Head of caudate nucleus (tissue), 42 donors: Measurements from ENCODE around the gene NLRP14.

Source experiments
- DNase-seq, 42 donors: peaks; one replicate each; pipeline versions ENCODE4 v3.0.0 to v3.0.0-alpha.2; 2020 to 2021; ENCODE audit warnings: mixed read lengths in 7 of 42
- intact Hi-C: fragments of 100-400 bp; cut with DNase I; formaldehyde crosslinking; loops from one replicate; pipeline ENCODE4 v1.15.0; 2022

NLRP14 gene, protein sequence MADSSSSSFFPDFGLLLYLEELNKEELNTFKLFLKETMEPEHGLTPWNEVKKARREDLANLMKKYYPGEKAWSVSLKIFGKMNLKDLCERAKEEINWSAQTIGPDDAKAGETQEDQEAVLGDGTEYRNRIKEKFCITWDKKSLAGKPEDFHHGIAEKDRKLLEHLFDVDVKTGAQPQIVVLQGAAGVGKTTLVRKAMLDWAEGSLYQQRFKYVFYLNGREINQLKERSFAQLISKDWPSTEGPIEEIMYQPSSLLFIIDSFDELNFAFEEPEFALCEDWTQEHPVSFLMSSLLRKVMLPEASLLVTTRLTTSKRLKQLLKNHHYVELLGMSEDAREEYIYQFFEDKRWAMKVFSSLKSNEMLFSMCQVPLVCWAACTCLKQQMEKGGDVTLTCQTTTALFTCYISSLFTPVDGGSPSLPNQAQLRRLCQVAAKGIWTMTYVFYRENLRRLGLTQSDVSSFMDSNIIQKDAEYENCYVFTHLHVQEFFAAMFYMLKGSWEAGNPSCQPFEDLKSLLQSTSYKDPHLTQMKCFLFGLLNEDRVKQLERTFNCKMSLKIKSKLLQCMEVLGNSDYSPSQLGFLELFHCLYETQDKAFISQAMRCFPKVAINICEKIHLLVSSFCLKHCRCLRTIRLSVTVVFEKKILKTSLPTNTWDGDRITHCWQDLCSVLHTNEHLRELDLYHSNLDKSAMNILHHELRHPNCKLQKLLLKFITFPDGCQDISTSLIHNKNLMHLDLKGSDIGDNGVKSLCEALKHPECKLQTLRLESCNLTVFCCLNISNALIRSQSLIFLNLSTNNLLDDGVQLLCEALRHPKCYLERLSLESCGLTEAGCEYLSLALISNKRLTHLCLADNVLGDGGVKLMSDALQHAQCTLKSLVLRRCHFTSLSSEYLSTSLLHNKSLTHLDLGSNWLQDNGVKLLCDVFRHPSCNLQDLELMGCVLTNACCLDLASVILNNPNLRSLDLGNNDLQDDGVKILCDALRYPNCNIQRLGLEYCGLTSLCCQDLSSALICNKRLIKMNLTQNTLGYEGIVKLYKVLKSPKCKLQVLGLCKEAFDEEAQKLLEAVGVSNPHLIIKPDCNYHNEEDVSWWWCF

DNA sequence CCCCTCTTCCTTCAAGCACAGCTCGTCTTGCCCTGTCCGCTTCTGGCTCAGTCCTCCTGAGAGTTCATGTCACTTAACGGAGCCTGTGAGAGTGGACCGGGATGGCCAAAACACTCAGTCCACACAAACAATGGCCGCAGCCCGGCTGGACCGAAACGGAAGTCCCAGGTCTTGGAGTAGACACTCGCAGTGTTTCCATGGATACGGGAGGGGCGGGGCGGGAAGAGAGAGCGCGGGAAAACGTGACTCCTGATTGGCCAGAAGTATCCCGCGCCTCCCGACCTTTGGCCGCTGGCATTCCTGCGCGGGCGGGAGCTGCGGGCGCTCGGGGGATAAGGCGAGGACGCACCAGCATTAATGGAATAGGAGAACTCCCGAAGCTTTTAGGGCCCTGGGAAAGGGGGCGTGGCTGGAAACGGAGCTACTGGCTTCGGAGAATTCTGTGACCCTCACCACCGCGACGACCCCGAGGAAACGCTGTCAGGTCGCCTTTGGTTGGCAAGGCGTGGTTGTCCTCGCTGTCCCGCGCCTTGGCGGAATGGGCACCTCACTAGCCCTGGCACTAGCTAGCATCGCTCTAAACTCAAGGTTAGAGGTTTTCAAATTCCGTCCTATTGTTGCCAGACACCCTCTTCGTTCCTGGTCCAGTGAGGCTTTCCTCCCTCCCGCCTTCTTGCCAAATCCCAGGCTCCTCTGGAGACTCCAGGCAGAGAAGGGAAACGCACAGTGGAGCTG lies at the start of gene NLRP14, which contains the start of gene ZNF214:
NLRP14 (plus strand) TSS at position 297 of the 735 bp plus-strand sequence. CDS start 18,108 bp downstream, outside the sequence.
ZNF214 (minus strand) TSS at position 164 of the 735 bp plus-strand sequence. CDS start 17,511 bp downstream, outside the sequence.
- intact Hi-C loops: no loop called here
- peak; percentile 77 to 95 (median 89) for DNase-seq

DNA sequence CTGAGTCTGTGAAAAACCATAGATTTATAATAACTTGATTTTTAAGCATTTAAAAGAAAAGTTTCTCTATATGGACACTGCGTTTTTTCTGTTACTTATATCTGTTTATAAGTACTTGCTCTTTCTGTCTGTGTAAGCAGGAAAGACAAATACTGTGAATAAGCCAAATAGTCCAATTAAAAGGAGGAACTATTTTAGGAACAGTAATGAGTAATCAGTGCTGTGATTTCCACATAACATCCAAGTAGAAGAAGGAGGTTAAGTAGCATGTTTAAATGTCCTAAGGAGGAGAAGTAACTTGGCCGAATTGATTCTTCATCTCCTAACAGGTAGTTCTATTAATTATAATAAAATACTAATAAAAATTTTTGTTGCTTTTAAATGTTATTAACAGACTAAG lies 40.9 kb upstream of the NLRP14 start:
- DNase-seq: no peak

GRCh38 chr11:6986487-6986886 lies 33.8 kb upstream of the NLRP14 start:
- no peak for DNase-seq
- intact Hi-C loops: no loop called here

More for the DNA sequence above, 40.9 kb upstream of the NLRP14 start:
- intact Hi-C loops: no loop called here

DNA sequence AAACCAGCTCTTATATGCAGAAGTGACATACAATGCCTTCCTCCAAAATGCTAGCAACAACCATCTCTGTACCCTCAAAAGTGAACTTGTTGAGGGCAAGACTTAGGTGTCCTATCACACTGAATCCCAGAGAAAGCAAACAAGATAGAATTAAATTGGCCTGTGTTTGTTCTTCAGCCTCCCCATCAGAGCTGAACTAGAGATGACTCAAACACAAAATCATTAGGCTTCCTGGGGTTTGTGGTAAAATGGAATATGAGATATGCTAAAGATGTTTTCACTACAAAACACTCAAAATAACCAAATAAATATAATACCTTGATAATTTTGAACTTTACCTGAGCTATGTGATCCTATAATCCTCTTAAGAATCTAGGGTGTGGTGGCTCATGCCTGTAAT lies 31.8 kb upstream of the NLRP14 start:
- DNase-seq: no peak

DNA sequence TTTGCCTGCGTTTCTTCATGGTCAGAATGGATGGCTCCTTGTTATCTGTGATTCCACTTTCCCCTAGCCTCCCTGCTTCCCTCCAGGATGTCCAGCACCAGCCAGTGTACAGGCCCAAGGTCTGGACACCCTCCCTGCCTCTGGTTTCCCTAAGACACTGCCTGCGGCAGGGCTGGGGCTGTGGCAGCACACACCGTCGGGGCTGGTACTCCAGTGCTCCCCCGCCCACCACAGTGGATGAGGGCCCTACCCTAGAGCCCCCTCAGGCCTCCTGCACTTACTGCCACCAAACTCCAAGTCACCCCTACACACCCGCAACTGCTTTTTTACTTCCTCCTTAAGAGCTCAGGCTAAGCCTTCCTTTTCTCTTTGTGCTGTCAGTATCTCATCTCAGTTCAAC lies 29.1 kb upstream of the NLRP14 start:
- no peak for DNase-seq
- intact Hi-C loops: no loop called here

More for the DNA sequence above, 31.8 kb upstream of the NLRP14 start:
- intact Hi-C loops: no loop called here

DNA sequence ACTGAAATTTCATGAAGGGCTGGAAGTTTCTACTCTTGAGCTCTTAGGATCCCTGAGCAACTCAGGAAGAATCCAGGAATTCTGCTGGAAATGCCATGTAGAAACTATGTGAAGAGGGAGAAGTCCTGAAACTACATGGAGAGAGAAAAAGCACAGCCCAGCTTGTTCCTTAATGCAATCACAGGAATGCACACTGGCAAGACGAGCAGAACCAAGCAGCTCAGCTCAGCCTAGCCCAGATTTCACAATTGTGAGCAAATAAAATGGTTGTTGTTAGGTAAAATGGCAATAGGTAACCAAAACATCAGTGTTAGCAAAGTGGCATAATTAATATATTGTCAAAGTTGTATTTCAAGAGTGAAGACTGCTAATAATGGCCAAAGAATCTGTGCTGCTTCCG lies 28.3 kb upstream of the NLRP14 start:
- intact Hi-C loops: no loop called here
- no peak for DNase-seq

DNA sequence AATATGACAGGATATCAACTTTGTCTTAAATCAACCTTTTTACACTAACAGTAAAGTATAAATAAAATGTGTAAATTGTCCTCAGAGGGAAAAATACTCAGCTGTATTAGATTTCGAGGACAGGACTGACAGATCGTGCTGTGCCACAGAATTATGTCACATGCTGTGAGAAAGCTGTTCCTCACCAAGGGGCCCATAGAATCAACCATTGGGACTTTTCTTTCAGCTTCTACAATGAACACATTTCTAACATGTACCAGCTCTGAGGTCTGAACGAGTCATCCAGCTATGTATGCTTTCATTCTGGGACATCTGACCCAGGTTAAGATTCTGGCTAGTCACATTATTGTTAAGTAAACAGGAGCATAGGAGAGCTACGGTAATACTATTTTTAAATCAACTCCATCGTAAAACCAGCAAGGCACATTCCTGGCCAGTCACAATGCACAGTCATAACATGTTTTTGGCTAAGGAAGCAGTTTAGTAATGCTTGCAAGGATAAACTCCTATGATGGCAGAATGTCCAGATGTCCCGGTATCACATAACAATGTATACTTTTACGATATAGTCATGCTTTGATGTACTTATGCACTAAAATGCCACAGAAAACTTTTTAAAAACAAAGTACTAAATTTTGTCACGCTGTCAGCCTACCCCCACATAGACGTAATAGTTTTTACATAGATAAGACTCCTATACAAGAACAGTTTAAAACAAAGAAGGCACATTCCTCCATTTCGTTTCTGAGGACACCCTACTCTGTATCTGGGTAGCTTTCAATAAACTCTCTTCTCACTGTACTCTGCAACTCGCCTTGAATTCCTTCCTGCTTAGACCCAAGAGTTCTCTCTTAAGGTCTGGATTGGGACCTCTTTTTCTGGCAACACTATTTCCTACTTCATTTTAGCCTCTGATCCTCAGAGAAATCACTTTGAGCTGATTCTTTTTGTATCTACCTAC lies 27.5 kb upstream of the NLRP14 start:
- no peak for DNase-seq
- intact Hi-C loops: no loop called here

- intact Hi-C loops: no loop called here
- DNase-seq: no peak
Measured at GRCh38 chr11:6995703-6996102, 24.6 kb upstream of the NLRP14 start.

- intact Hi-C loops: no loop called here
- DNase-seq: peak in 8 of 42 donors; percentile 4 to 42 (median 13)
Measured at GRCh38 chr11:7004482-7004881, 15.8 kb upstream of the NLRP14 start.

DNA sequence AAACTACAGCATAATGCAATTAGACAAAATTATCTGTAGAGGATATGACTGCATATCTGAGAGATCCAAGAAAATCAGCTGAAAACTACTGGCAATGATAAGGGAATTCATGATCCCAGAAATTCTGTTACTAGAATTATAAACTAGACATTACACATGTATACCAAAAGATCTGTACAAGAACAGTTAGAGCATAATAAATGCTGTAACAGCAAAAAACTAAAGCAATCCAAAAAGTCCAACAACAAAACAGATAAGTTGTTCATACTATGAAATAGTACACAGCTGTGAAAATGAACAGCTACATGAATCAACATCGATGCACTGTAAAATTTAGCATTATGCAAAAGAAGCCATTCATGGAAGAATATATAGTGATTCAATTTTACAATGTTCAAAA lies 6.2 kb upstream of the NLRP14 start:
- DNase-seq: no peak
- intact Hi-C loops: no loop called here

DNA sequence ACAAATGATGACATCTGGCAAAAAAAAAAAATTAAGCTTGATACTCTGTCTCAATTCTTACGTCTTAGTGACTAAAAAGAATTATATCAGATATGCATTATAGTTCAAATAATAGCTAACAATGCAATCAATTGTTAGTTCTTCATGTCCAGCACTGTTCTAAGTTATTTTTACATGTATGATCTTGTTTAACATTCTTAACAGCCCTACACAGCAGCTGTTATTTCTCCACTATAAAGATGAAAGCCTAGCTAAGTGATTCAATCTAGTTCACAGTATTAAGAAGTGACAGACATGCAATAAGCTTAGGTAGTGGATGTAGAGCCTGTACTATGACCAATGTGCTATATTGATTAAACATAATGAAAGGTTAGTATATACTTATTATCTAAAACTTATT lies 4.3 kb upstream of the NLRP14 start:
- intact Hi-C loops: no loop called here

DNA sequence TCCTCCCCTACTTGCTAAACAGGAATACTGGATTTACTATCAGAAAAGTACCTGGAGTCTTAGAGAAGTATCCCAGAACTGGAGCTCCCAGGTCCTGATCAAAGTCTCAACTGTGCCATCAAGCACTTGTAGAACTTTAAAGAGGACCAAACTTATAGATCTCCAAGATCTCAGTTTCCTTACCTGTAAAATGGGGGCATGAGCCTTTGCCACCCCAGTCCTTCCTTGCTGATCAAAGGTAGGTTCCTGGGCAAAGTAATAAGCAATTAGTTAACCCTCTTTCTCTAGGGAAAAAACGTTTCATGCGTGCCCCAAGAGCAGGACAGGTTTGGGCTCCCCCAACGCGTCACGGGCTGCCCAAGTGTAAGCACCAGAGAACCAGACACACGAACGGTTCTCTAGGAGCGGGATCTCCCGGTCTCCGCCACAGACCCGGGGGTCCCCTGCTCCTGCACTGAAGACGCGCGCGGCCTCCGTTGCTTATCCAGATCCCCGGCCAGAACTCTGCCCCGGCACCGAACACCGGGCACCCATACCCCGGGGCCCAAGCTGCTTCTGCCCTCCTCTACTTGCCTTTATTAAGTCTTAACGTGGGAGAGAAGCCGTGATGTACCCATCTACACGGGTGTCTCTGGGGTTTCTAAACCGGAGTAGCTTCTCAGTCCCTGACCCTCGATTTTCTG lies 638 bp upstream of the NLRP14 start:
- intact Hi-C loops: no loop called here
- DNase-seq: peak in 40 of 42 donors; percentile 5 to 67 (median 37)

More for the DNA sequence above, 4.3 kb upstream of the NLRP14 start:
- no peak for DNase-seq

DNA sequence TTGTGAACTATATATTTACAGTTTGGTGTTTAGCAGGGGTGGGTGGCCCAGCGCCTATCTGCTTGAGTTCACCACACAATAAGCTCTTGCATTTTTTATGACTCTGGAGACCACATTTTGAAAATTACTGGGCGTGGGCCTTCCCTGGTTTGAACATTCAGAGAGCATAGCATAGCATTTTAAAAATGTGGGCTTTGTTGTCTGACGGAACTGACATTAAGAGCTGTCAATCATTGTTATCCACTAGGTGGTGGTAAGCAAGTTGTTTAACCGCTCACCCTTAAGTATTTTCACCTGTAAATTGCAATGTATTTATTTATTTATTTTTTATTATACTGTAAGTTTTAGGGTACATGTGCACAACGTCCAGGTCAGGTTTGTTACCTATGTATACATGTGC lies 1.0 kb downstream of the NLRP14 start:
- DNase-seq: no peak
- intact Hi-C loops: no loop called here

GRCh38 chr11:7028141-7028540 lies 7.9 kb downstream of the NLRP14 start:
- intact Hi-C loops: no loop called here
- DNase-seq: no peak

DNA sequence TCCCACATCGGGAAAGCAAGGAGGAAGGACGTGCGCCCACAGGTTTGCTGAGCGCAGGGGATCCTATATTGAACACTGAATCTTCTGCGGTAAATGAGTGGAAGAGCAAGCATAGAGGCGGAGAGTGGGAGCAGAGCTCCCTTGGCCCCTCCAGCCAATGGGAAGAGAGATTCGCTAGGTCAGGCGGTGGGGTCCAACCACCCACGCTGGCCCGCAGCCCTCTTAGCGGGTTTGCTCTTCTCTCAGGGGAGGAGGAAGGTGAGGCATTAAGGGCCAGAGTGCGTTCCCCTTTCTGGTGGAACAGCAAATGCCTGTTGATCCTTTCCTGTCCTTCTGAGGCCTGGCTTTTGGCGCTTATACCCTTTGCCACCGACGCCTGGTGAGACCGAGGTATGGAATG lies 10.6 kb downstream of the NLRP14 start:
- DNase-seq: no peak
- intact Hi-C loops: no loop called here

GRCh38 chr11:7031471-7031871 lies 11.2 kb downstream of the NLRP14 start:
- intact Hi-C loops: no loop called here
- DNase-seq: no peak

DNA sequence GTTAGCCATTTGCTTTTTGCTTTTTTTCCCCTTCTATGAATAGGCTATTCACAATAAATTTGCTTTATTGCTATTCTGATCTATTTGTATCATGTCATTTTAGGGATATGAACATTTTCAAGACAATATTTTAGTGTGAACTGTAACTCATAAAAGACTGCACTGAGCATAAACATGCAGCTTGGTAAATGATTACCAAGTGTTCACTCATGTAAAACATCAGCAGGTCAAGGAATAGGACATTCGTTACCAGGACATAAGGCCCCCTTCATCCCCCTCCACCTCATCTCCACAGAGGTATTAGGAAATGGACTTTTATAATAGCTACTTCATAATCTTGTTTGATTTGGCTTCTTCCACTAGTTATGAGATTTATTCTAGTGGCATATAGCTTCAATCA lies 12.4 kb downstream of the NLRP14 start:
- intact Hi-C loops: no loop called here
- no peak for DNase-seq
